ENCODE data around the gene TMEM109.

Gene TMEM109

DNA sequence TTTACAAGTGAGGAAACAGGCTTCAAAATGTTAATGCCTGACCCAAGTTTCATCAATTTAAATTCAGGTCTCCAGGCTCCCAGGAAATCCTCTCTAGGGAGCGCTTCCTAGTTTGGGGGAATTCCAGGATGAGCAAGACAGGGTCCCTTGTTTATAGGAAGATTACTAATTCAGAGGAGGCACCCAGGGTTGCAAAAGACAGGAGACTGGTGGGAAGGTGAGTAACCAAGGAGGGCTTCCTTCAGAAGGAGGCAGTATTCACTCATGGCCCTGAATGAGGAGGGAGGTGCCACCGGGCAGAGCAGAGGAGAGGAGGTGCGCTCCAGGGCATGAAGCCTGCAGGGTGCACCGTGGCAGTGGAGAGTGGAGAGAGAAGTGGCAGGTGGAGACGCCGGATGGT, 11.9 kb downstream of the TMEM109 start:
- no peak for DNase-seq (ENCODE audit: low read depth in 2 of 2)

DNA sequence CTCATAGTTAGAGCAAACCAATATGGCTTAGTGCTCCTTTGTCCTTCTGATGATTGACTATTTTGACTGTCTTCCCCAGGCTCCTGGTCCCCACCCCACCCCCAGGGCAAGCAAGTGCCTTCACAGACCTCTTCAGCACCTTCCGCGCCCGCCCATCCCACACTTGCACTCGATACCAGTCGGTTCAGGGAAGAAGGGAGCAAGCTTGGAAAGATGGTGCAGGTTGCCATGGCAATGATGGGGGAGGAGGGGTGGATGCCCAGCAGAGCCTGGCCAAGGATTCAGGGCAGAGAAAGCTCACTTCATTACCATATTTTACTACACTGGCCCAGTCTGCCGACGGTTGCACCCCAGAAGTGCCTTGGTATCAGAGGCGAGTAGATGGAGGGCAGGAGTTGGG, 12.5 kb downstream of the TMEM109 start:
- DNase-seq (ENCODE audit: low read depth in 2 of 2): no peak

DNA sequence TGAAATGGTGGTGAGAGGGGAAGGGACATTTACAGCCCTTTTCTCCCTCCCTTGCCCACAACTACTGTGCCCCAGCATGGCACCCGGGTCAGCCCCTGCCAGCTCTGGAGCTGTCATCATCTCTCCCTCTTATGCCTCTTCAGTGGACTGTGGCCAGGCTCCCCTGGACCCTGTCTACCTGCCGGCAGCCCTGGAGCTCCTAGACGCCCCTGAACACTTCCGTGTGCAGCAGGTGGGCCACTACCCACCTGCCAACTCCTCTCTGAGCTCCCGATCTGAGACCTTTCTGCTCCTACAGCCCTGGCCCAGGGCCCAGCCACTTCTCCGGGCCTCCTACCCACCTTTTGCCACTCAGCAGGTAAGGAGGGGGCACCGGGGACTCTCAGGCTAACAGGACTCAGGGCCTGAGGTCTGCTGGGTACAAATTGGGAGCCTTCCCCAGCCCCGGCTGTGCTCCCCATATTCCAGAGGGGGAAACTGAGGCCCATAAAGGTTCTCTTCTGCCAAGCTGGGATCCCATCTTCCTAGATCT, 13.2 kb downstream of the TMEM109 start:
- no peak for DNase-seq (ENCODE audit: low read depth in 2 of 2)

- no peak for DNase-seq (ENCODE audit: low read depth in 2 of 2)
Observed at GRCh38 chr11:60927600-60927999, 13.6 kb downstream of the TMEM109 start.

GRCh38 chr11:60928563-60929001, 14.6 kb downstream of the TMEM109 start:
- DNase-seq (ENCODE audit: low read depth in 2 of 2): no peak

- DNase-seq (ENCODE audit: low read depth in 2 of 2): no peak
Observed at GRCh38 chr11:60929764-60930163, 15.8 kb downstream of the TMEM109 start.

- DNase-seq (ENCODE audit: low read depth in 2 of 2): no peak
Observed at GRCh38 chr11:60930394-60930793, 16.4 kb downstream of the TMEM109 start.

- DNase-seq (ENCODE audit: low read depth in 2 of 2): no peak
Observed at GRCh38 chr11:60931917-60932316, 18.0 kb downstream of the TMEM109 start.

DNA sequence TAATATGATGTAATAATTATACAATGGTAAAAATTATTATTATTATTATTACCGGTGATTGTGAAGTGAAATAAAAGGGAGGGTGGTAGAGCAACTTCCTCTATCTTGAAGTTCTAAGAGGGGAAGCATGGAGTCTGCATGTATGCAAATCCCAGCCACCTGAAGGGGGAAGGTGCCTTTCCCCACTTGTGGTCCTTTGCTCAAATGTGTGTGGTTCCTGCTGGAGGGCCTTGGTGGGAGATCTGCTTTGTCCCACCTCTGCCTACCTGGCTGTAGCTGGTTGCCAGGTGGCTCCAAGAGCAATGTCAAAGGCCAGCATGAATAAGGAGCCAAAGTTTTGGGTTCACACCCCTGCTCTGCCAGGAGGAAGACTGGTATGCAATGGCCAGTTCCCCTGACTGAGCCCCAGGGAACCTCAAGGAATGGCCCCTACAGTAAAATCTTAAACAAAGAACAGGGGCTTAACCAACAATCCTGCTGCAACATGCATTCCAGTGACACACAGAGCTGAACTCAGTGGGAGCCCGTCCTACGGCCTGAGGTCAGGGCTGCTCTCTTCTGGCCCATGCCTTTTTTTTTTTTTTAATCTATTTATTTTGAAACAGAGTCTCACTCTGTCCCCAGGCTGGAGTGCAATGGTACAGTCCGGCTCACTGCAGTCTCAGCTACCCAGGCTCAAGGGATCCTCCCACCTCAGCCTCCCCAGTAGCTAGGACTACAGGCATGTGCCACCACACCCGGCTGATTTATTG, 18.8 kb downstream of the TMEM109 start:
- DNase-seq (ENCODE audit: low read depth in 2 of 2): no peak

GRCh38 chr11:60933416-60934123, 19.6 kb downstream of the TMEM109 start:
- DNase-seq (ENCODE audit: low read depth in 2 of 2): no peak

DNA sequence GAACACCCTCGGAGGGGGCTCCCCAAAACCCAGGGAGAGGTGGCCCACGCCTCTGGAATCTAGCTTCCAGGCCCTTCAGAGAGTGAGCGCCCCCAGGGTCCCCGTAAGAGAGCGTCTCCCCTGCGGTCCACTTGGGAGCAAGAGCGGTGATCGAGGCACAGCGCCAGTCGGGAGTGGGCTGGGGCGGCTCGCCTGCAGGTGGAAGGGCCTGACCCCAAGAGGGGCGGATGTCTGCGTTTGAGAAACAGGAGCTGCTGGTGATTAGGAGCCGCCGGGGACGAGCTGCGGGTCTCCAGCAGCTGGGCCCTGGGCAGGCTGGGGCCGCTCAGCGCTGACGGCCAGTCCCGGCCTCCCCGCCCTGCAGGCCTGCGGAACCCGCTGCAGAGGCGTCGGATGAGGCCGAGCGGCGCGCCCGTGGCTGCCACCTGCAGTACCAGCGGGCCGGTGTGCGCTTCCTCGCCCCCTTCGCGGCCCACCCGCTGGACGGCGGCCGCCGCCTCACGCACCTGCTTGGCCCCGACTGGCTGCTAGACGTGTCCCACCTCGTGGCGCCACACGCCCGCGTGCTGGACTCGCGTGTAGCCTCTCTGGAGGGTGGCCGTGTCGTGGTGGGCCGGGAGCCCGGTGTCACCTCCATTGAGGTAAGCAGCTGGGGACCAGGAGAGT, 20.3 kb downstream of the TMEM109 start:
- DNase-seq (ENCODE audit: low read depth in 2 of 2): no peak

DNA sequence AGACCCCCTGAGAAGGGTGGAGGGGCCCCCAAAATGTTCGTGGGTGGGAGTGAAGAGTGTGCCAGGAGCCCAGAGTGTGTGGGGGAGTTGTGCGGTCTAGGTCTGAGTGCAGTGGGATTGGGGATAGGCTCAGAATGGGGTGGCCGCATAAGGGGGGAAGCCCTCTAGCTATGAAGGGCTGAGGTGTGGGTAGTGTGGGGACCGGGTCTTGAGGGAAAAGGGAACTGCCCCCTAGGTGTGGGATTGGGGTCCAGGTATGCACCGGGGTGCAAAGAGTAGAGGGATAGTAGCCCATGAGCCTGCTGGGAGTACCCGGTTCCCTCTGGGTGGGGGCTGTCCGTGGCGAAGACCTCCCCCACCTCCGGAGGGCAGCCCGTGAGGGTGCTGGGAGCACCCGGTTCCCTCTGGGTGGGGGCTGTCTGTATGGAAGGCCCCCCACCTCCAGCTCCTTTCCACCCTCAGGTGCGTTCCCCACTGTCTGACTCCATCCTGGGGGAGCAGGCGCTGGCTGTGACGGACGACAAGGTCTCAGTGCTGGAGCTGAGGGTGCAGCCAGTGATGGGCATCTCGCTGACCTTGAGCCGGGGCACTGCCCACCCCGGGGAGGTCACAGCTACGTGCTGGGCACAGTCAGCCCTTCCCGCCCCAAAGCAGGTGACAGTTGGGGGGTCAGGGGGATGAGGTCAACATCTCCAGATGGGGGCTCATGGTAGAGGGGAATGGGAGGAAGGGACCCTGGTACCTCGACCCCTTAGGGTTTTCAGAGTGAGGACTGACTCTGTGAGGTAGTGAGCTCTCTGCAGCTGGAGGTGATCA, 21.0 kb downstream of the TMEM109 start:
- DNase-seq (ENCODE audit: low read depth in 2 of 2): no peak

DNA sequence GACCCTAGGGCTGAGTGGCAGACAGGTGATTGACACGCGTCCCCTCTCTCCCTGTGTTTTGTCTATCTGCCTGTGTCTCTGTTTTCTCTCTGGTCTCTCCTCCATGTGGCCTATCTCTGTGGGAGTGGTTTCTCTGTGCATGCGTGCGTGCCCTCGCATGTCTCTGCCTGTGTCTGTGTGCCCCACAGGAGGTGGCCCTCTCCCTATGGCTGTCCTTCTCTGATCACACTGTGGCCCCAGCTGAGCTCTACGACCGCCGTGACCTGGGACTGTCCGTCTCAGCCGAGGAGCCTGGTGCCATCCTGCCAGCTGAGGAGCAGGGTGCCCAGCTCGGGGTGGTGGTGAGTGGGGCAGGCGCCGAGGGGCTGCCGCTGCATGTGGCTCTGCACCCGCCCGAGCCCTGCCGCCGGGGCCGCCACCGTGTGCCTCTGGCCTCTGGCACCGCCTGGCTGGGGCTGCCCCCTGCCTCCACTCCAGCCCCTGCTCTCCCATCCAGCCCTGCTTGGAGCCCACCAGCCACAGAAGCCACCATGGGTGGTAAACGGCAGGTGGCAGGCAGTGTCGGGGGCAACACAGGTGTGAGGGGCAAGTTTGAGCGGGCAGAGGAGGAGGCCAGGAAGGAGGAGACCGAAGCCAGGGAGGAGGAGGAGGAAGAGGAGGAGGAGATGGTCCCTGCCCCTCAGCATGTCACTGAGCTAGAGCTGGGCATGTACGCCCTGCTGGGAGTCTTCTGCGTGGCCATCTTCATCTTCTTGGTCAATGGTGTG, 21.9 kb downstream of the TMEM109 start:
- DNase-seq (ENCODE audit: low read depth in 2 of 2): no peak

- no peak for DNase-seq (ENCODE audit: low read depth in 2 of 2)
Observed at GRCh38 chr11:60936467-60937143, 22.6 kb downstream of the TMEM109 start.

- no peak for DNase-seq (ENCODE audit: low read depth in 2 of 2)
Observed at GRCh38 chr11:60937144-60937527, 23.2 kb downstream of the TMEM109 start.

DNA sequence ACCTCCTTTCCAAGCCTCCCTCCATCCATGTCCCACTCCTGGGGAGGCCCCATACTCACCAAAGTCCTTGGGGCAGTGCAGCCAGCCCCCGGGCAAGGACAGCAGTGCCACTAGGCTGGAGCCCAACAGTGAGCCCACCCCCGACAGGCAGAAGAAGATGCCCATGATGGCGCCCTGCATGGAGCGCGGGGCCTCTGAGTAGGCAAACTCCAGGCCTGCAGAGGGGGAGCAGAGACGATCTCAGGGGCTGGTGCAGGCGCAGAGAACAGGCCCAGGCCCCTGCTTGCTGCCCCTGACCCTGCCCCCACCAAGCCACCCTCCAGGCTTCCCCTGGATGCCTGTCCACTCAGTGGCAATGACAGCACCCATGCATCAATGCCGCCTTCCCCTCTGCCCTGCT, 23.9 kb downstream of the TMEM109 start:
- DNase-seq (ENCODE audit: low read depth in 2 of 2): no peak

GRCh38 chr11:60938500-60938899, 24.5 kb downstream of the TMEM109 start:
- DNase-seq (ENCODE audit: low read depth in 2 of 2): no peak

GRCh38 chr11:60939301-60939700, 25.3 kb downstream of the TMEM109 start:
- DNase-seq (ENCODE audit: low read depth in 2 of 2): no peak

GRCh38 chr11:60939855-60940254, 25.9 kb downstream of the TMEM109 start:
- no peak for DNase-seq (ENCODE audit: low read depth in 2 of 2)

- DNase-seq (ENCODE audit: low read depth in 2 of 2): no peak
Observed at GRCh38 chr11:60941371-60942119, 27.6 kb downstream of the TMEM109 start.

All from stimulated activated CD4-positive, alpha-beta T cell treated with anti-CD3 and anti-CD28 coated beads, Interleukin-12 subunit alpha, Interleukin-12 subunit beta, amount 100 ng/mL, for 24 hours (primary cell).